ENCODE measurements around the gene FGF5. TPM values are rescaled to one million over a fixed set of nuclear protein-coding genes. Genes with fewer than 3 reads are reported as not detected.
"Not testable (repeated sequence)": the region's sequence is repeated elsewhere in the genome, so short reads cannot be mapped to it uniquely, and the experiment has no call there.

FGF5 gene
- total and polyA plus RNA-seq, 4 donors: 0.15 TPM; not detected in 3

DNA sequence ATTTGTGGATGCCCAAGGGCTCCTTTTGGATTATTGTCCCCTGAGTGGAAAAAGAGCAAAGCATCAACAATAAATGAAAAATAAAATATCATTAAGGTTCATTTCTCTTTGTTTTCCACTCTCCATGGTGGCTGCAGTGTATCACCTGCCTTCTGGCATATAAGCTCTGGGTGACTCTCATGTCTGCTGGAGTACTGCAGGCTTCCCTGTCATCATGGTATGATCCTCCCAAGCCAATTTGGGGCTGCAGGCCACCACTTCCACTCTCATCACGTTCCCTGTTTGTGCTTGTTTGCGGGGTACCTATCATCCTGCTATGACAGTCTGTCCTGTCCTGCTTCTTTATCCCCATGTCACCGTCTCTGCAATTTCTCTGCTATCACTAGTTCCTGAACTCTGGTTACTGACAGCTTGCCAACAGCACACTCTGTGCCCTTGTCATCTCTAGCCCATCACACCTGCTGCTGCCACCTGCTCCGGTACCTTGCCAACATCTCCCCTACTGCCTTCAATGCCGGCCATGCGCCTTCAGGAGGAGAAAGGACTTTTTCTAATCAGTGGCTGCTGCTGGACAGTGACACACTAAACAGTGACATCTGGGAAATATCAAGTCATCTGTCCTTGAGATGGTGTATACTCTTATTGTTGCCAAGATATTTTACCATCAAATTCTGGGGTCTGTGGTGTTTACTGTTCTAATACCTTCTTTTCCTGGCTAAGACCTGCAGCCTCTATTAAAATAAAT lies 23.0 kb upstream of the FGF5 start:
- no peak overlapping the region for H3K27ac ChIP-seq (ENCODE audit: low read depth in 1 of 2, low read length in 2 of 2)
- H3K9me3 ChIP-seq (ENCODE audit: control insufficient read depth, low read length): no peaks in the 10 kb centered on the region
- H3K27me3 ChIP-seq (ENCODE audit: control insufficient read depth in 1 of 2, insufficient read depth in 2 of 2, low read length in 1 of 2): peaks cover 0 to 6% of the 10 kb centered on the region in 2 donors
- no peak overlapping the region for H3K4me3 ChIP-seq (ENCODE audit: low read length in 2 of 2)
- WGBS, 2 donors: 53 to 60% methylated on average over 6 of the region's 6 CpGs
- intact Hi-C loops (cut with DNase I): no loop called here
- ATAC-seq (ENCODE audit: low FRiP score) (no peak), DNase-seq (no peak)
- H3K36me3 ChIP-seq (ENCODE audit: control insufficient read depth in 1 of 2, insufficient read depth in 2 of 2, low read length in 1 of 2): no peaks in the 10 kb centered on the region
- H3K4me1 ChIP-seq (ENCODE audit: control insufficient read depth in 1 of 2, insufficient read depth in 2 of 2, low read length in 2 of 2): no peaks in the 10 kb centered on the region

DNA sequence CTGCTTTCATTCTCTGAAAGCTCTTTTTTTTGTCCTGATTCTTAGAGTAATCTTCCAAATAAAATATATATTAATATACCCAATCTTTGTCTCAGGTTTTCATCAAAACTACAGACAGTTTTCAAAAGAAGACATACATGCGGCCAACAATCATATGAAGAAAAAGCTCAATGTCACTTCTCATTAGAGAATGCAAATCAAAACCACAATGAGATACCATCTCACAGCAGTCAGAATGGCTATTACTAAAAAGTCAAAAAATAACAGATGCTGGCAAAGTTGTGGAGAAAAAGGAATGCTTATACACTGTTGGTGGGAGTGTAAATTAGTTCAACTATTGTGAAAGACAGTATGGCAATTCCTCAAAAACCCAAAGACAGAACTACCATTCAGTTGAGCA lies 19.0 kb upstream of the FGF5 start:
- 92 to 98% methylated on average over 1 of the region's 1 CpG for WGBS, 2 donors
- H3K4me1 ChIP-seq (ENCODE audit: control insufficient read depth in 1 of 2, insufficient read depth in 2 of 2, low read length in 2 of 2); DNase-seq; H3K4me3 ChIP-seq (ENCODE audit: low read length in 2 of 2); H3K9me3 ChIP-seq (ENCODE audit: control insufficient read depth, low read length); intact Hi-C loops (cut with DNase I); ATAC-seq (ENCODE audit: low FRiP score); H3K27ac ChIP-seq (ENCODE audit: low read depth in 1 of 2, low read length in 2 of 2); H3K36me3 ChIP-seq (ENCODE audit: control insufficient read depth in 1 of 2, insufficient read depth in 2 of 2, low read length in 1 of 2); H3K27me3 ChIP-seq (ENCODE audit: control insufficient read depth in 1 of 2, insufficient read depth in 2 of 2, low read length in 1 of 2): not testable (repeated sequence)

GRCh38 chr4:80249144-80249543 lies 17.3 kb upstream of the FGF5 start:
- H3K36me3 ChIP-seq (ENCODE audit: control insufficient read depth in 1 of 2, insufficient read depth in 2 of 2, low read length in 1 of 2): no peaks in the 10 kb centered on the region
- no peaks in the 10 kb centered on the region for H3K4me1 ChIP-seq (ENCODE audit: control insufficient read depth in 1 of 2, insufficient read depth in 2 of 2, low read length in 2 of 2)
- no peak overlapping the region for H3K27ac ChIP-seq (ENCODE audit: low read depth in 1 of 2, low read length in 2 of 2)
- DNase-seq (no peak), ATAC-seq (ENCODE audit: low FRiP score) (no peak)
- peaks cover 2 to 4% of the 10 kb centered on the region in 2 donors for H3K27me3 ChIP-seq (ENCODE audit: control insufficient read depth in 1 of 2, insufficient read depth in 2 of 2, low read length in 1 of 2)
- H3K9me3 ChIP-seq (ENCODE audit: control insufficient read depth, low read length): no peaks in the 10 kb centered on the region
- no peak overlapping the region for H3K4me3 ChIP-seq (ENCODE audit: low read length in 2 of 2)
- WGBS, 2 donors: 25 to 36% methylated on average over 1 of the region's 1 CpG
- intact Hi-C loops (cut with DNase I): no loop called here

DNA sequence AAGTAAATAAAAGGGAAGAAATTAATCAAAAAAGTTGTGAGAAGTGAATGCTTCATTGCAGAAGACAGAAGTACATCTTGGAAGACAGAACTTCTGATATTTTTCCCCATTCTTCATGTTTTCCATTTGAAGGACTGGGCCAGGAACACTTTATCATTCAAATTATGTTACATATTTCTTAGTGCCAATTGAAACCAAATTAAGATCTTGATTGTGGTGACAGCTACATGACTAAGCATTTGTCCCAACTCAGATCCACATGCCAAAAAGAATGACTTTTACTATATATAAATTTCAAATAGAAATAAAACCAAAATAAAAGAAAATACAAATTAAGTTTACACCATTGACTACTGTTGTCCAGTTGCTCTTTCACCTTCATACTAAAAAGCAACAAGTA lies 14.0 kb upstream of the FGF5 start:
- no peak overlapping the region for H3K4me3 ChIP-seq (ENCODE audit: low read length in 2 of 2)
- ATAC-seq (ENCODE audit: low FRiP score): no peak
- peaks cover 1% of the 10 kb centered on the region for H3K9me3 ChIP-seq (ENCODE audit: control insufficient read depth, low read length)
- H3K36me3 ChIP-seq (ENCODE audit: control insufficient read depth in 1 of 2, insufficient read depth in 2 of 2, low read length in 1 of 2): no peaks in the 10 kb centered on the region
- no peaks in the 10 kb centered on the region for H3K4me1 ChIP-seq (ENCODE audit: control insufficient read depth in 1 of 2, insufficient read depth in 2 of 2, low read length in 2 of 2)
- intact Hi-C loops (cut with DNase I): no loop called here
- H3K27me3 ChIP-seq (ENCODE audit: control insufficient read depth in 1 of 2, insufficient read depth in 2 of 2, low read length in 1 of 2): peaks cover 1 to 2% of the 10 kb centered on the region in 2 donors
- DNase-seq: no peak
- H3K27ac ChIP-seq (ENCODE audit: low read depth in 1 of 2, low read length in 2 of 2): no peak overlapping the region

- H3K4me1 ChIP-seq (ENCODE audit: control insufficient read depth in 1 of 2, insufficient read depth in 2 of 2, low read length in 2 of 2): no peaks in the 10 kb centered on the region
- H3K36me3 ChIP-seq (ENCODE audit: control insufficient read depth in 1 of 2, insufficient read depth in 2 of 2, low read length in 1 of 2): no peaks in the 10 kb centered on the region
- ATAC-seq (ENCODE audit: low FRiP score) (no peak), DNase-seq (no peak)
- H3K4me3 ChIP-seq (ENCODE audit: low read length in 2 of 2): no peak overlapping the region
- no peak overlapping the region for H3K27ac ChIP-seq (ENCODE audit: low read depth in 1 of 2, low read length in 2 of 2)
- intact Hi-C loops (cut with DNase I): no loop called here
- H3K9me3 ChIP-seq (ENCODE audit: control insufficient read depth, low read length): peaks cover 1% of the 10 kb centered on the region
- H3K27me3 ChIP-seq (ENCODE audit: control insufficient read depth in 1 of 2, insufficient read depth in 2 of 2, low read length in 1 of 2): peaks cover 1 to 2% of the 10 kb centered on the region in 2 donors
Observed at GRCh38 chr4:80252953-80253352, 13.5 kb upstream of the FGF5 start.

GRCh38 chr4:80253510-80253909 lies 13.0 kb upstream of the FGF5 start:
- DNase-seq (no peak), ATAC-seq (ENCODE audit: low FRiP score) (no peak)
- H3K36me3 ChIP-seq (ENCODE audit: control insufficient read depth in 1 of 2, insufficient read depth in 2 of 2, low read length in 1 of 2): no peaks in the 10 kb centered on the region
- 60 to 66% methylated on average over 4 of the region's 4 CpGs for WGBS, 2 donors
- no peaks in the 10 kb centered on the region for H3K4me1 ChIP-seq (ENCODE audit: control insufficient read depth in 1 of 2, insufficient read depth in 2 of 2, low read length in 2 of 2)
- H3K27ac ChIP-seq (ENCODE audit: low read depth in 1 of 2, low read length in 2 of 2): no peak overlapping the region
- intact Hi-C loops (cut with DNase I): no loop called here
- peaks cover 1 to 2% of the 10 kb centered on the region in 2 donors for H3K27me3 ChIP-seq (ENCODE audit: control insufficient read depth in 1 of 2, insufficient read depth in 2 of 2, low read length in 1 of 2)
- no peak overlapping the region for H3K4me3 ChIP-seq (ENCODE audit: low read length in 2 of 2)
- H3K9me3 ChIP-seq (ENCODE audit: control insufficient read depth, low read length): peaks cover 1% of the 10 kb centered on the region

GRCh38 chr4:80254114-80254513 lies 12.3 kb upstream of the FGF5 start:
- Histone ChIP-seq H3K27me3 (ENCODE audit: control insufficient read depth in 1 of 2, insufficient read depth in 2 of 2, low read length in 1 of 2) (peaks cover 1 to 2% of the 10 kb centered on the region in 2 donors), H3K36me3 (ENCODE audit: control insufficient read depth in 1 of 2, insufficient read depth in 2 of 2, low read length in 1 of 2) (no peaks in the 10 kb centered on the region), H3K27ac (ENCODE audit: low read depth in 1 of 2, low read length in 2 of 2) (no peak overlapping the region), H3K9me3 (ENCODE audit: control insufficient read depth, low read length) (peaks cover 1% of the 10 kb centered on the region), H3K4me1 (ENCODE audit: control insufficient read depth in 1 of 2, insufficient read depth in 2 of 2, low read length in 2 of 2) (no peaks in the 10 kb centered on the region), H3K4me3 (ENCODE audit: low read length in 2 of 2) (no peak overlapping the region)
- intact Hi-C loops (cut with DNase I): no loop called here
- ATAC-seq (ENCODE audit: low FRiP score) (no peak), DNase-seq (no peak)
- WGBS, 2 donors: 93 to 96% methylated on average over 2 of the region's 2 CpGs

- intact Hi-C loops (cut with DNase I): no loop called here
- no peak for DNase-seq
- Histone ChIP-seq H3K27ac (ENCODE audit: low read depth in 1 of 2, low read length in 2 of 2) (no peak overlapping the region), H3K9me3 (ENCODE audit: control insufficient read depth, low read length) (peaks cover 1% of the 10 kb centered on the region), H3K36me3 (ENCODE audit: control insufficient read depth in 1 of 2, insufficient read depth in 2 of 2, low read length in 1 of 2) (no peaks in the 10 kb centered on the region), H3K4me1 (ENCODE audit: control insufficient read depth in 1 of 2, insufficient read depth in 2 of 2, low read length in 2 of 2) (no peaks in the 10 kb centered on the region), H3K27me3 (ENCODE audit: control insufficient read depth in 1 of 2, insufficient read depth in 2 of 2, low read length in 1 of 2) (peaks cover 1 to 2% of the 10 kb centered on the region in 2 donors), H3K4me3 (ENCODE audit: low read length in 2 of 2) (no peak overlapping the region)
- 53 to 59% methylated on average over 7 of the region's 7 CpGs for WGBS, 2 donors
- no peak for ATAC-seq (ENCODE audit: low FRiP score)
Observed at GRCh38 chr4:80255329-80256095, 11.0 kb upstream of the FGF5 start.

- Histone ChIP-seq H3K27me3 (ENCODE audit: control insufficient read depth in 1 of 2, insufficient read depth in 2 of 2, low read length in 1 of 2) (peaks cover 0 to 1% of the 10 kb centered on the region in 2 donors), H3K36me3 (ENCODE audit: control insufficient read depth in 1 of 2, insufficient read depth in 2 of 2, low read length in 1 of 2) (no peaks in the 10 kb centered on the region), H3K27ac (ENCODE audit: low read depth in 1 of 2, low read length in 2 of 2) (no peak overlapping the region), H3K9me3 (ENCODE audit: control insufficient read depth, low read length) (peaks cover 1% of the 10 kb centered on the region), H3K4me1 (ENCODE audit: control insufficient read depth in 1 of 2, insufficient read depth in 2 of 2, low read length in 2 of 2) (no peaks in the 10 kb centered on the region), H3K4me3 (ENCODE audit: low read length in 2 of 2) (no peak overlapping the region)
- intact Hi-C loops (cut with DNase I): no loop called here
- DNase-seq (no peak), ATAC-seq (ENCODE audit: low FRiP score) (no peak)
Observed at GRCh38 chr4:80257851-80258250, 8.6 kb upstream of the FGF5 start.

All from aorta (tissue), 5 donors.